ENCODE results near the gene UTP15.

DNA sequence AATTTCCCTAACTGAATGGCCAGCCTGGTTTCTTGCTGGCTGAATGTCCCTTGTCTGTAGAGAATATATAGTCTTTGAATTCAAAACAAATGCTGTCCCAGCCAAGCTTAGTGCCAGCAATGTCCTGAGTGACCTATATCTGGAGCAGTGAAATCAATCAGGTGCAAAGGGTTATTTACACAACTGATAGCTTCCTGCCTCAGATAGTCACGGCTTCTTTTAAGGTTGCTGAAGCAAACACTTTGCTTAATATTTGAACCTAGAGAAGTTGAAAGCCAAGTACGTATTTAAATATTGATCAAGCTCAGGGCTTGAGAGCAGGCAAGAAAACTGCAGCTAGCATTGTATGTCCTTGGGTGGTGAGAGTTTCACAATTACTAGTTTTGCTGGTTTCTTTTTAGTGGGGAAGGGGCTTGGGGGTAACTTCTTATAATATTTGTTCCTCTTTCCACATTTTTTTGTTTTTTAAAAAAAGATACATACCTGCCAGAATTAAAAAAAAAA, 58.4 kb downstream of the UTP15 start:
- TF ChIP-seq, protein P1, sequence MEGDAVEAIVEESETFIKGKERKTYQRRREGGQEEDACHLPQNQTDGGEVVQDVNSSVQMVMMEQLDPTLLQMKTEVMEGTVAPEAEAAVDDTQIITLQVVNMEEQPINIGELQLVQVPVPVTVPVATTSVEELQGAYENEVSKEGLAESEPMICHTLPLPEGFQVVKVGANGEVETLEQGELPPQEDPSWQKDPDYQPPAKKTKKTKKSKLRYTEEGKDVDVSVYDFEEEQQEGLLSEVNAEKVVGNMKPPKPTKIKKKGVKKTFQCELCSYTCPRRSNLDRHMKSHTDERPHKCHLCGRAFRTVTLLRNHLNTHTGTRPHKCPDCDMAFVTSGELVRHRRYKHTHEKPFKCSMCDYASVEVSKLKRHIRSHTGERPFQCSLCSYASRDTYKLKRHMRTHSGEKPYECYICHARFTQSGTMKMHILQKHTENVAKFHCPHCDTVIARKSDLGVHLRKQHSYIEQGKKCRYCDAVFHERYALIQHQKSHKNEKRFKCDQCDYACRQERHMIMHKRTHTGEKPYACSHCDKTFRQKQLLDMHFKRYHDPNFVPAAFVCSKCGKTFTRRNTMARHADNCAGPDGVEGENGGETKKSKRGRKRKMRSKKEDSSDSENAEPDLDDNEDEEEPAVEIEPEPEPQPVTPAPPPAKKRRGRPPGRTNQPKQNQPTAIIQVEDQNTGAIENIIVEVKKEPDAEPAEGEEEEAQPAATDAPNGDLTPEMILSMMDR (conservative IDR thresholded peaks at IDR 0.05; ENCODE audit: low read depth, low read length) = no peak
- TF ChIP-seq BHLHE40 (IDR thresholded peaks at IDR 0.05; ENCODE audit: low read depth, low read length) (no peak), POLR2A (IDR thresholded peaks at IDR 0.05; ENCODE audit: low read depth, low read length) (no peak), CEBPB (IDR thresholded peaks at IDR 0.05; ENCODE audit: low read depth, low read length) (no peak), RFX5 (IDR thresholded peaks at IDR 0.05; ENCODE audit: low read depth, low read length) (no peak)
- TF ChIP-seq, protein P2, sequence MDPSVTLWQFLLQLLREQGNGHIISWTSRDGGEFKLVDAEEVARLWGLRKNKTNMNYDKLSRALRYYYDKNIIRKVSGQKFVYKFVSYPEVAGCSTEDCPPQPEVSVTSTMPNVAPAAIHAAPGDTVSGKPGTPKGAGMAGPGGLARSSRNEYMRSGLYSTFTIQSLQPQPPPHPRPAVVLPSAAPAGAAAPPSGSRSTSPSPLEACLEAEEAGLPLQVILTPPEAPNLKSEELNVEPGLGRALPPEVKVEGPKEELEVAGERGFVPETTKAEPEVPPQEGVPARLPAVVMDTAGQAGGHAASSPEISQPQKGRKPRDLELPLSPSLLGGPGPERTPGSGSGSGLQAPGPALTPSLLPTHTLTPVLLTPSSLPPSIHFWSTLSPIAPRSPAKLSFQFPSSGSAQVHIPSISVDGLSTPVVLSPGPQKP (IDR thresholded peaks at IDR 0.05; ENCODE audit: borderline replicate concordance, low read depth, low read length) = no peak
- TF ChIP-seq, protein P3, sequence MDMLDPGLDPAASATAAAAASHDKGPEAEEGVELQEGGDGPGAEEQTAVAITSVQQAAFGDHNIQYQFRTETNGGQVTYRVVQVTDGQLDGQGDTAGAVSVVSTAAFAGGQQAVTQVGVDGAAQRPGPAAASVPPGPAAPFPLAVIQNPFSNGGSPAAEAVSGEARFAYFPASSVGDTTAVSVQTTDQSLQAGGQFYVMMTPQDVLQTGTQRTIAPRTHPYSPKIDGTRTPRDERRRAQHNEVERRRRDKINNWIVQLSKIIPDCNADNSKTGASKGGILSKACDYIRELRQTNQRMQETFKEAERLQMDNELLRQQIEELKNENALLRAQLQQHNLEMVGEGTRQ (IDR thresholded peaks at IDR 0.05; ENCODE audit: low read depth, low read length) = no peak

Measured in IMR-90 (cell line).